GM18951 (cell line): ENCODE data around the gene CELF2.

ENCODE experiments used
- POLR2A ChIP-seq: IDR thresholded peaks from 4 replicates; pipeline ENCODE4 v1.6.1; 2011; ENCODE audit warnings: mild to moderate bottlenecking; ENCODE audit not compliant: insufficient read length, insufficient read depth; ENCODE audit errors: extremely low read depth
- in situ Hi-C: fragments of 300-500 bp; cut with MboI; formaldehyde crosslinking; loops from one replicate; pipeline ENCODE4 v1.12.0; 2022; ENCODE audit warnings: low sequenced_read_pairs, mixed read lengths, inconsistent platforms; ENCODE audit not compliant: unreplicated experiment

The CELF2 gene

GRCh38 chr10:11009471-11010308 is 8.0 kb upstream of the CELF2 start:
- in situ Hi-C loops: no loop called here
- TF ChIP-seq POLR2A: no peak

- TF ChIP-seq POLR2A: no peak
- in situ Hi-C loops: no loop called here
Measured at GRCh38 chr10:11010582-11010981, 7.1 kb upstream of the CELF2 start.

- TF ChIP-seq POLR2A: no peak
- in situ Hi-C loops: no loop called here
Measured at GRCh38 chr10:11011436-11011835, 6.2 kb upstream of the CELF2 start.

- no peak for TF ChIP-seq POLR2A
- in situ Hi-C loops: no loop called here
Measured at GRCh38 chr10:11011984-11012383, 5.7 kb upstream of the CELF2 start.

- no peak for TF ChIP-seq POLR2A
- in situ Hi-C loops: no loop called here
Measured at GRCh38 chr10:11012421-11013295, 5.0 kb upstream of the CELF2 start.

- in situ Hi-C loops: no loop called here
- TF ChIP-seq POLR2A: no peak
Measured at GRCh38 chr10:11013836-11014235, 3.8 kb upstream of the CELF2 start.

- TF ChIP-seq POLR2A: no peak
- in situ Hi-C loops: no loop called here
Measured at GRCh38 chr10:11014671-11015445, 2.8 kb upstream of the CELF2 start.

GRCh38 chr10:11015446-11015934 is 2.2 kb upstream of the CELF2 start:
- no peak for TF ChIP-seq POLR2A
- in situ Hi-C loops: no loop called here

GRCh38 chr10:11017000-11017569 is 587 bp upstream of the CELF2 start:
- in situ Hi-C loops: no loop called here
- no peak for TF ChIP-seq POLR2A

- TF ChIP-seq POLR2A: no peak
- in situ Hi-C loops: no loop called here
Measured at GRCh38 chr10:11018432-11018841, 765 bp downstream of the CELF2 start.

- no peak for TF ChIP-seq POLR2A
- in situ Hi-C loops: no loop called here
Measured at GRCh38 chr10:11018855-11019631, 1.4 kb downstream of the CELF2 start.
